ENCODE measurements around the gene TM9SF4.
"Not testable (repeated sequence)": the region's sequence is repeated elsewhere in the genome, so short reads cannot be mapped to it uniquely, and the experiment has no call there.

The TM9SF4 gene

DNA sequence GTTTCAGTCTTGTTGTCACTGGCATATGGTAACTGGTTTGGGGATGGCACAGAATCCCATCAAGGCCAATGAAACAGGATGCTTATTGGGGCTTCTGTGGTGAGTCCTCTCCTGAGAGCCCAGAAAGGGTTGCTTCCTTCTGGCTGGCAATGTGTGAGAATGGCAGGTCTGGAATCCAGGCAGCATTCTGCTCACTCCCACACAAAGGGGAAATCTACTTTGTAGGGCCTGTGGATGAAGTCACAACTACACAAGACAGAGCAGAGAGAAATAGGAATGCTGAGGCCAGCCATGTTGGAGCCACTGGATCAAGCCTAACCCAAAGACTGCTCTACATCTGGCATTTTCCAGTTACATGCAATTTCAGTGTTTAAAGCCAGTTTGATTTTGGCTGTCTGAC, 82.4 kb downstream of the TM9SF4 start:
- no peak for DNase-seq

DNA sequence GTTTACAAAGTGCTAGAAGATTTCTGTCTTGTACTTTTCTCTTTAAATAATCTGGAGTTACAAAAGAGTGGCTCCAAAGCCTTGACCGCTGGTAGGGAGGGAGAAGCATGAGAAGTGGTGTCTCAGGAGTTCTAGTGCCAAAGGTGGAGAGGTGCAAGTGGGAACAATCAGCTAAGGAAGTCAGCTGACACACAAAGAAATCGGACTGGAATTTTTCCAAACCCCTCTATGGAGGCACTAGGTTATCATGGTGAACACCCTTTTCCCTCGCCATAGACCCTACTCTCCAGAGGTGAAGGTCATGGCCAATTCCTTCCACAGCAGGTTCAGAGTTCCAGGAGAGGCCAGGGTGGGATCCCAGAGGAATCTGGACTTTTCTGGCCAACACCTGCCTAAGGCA, 83.2 kb downstream of the TM9SF4 start:
- DNase-seq: no peak

DNA sequence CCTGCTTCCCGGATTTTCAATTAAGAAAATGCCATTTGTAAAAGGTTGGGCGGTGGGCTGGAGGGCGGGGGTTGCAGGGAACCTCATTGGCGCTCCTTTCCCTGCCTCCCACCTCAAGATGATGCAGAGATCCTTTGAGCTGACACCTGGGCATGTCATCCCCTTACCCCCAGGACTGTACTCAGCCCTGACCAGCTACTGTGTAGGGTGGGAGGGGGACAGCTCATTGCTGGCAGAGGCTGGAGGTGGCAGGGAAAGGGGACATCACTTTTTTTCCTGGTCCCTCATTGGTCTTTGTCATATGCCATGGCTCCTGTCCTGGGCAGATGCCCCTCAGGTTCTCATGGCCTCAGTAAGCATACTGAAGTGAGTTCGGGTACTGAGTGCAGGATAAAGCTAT, 83.8 kb downstream of the TM9SF4 start:
- not testable (repeated sequence) for DNase-seq

DNA sequence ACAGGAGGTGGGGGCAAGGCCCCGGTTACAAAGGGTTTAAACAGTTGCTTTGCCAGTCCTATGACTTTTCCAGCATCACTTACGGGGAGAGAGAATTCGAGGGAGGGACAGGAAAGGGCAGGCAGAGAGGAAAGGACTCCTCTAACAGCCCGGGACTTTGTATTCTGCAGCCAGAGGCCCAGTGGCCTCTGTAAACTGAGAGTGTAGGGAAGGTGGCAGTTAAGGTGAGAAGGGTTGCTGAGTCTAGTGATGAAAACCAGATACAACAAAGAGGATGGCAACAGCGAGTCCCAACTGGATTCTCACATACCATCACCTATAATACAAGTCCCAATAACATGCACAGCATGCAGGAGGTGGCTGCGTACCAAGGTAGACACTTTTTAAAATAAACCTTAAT, 84.5 kb downstream of the TM9SF4 start:
- no peak for DNase-seq

DNA sequence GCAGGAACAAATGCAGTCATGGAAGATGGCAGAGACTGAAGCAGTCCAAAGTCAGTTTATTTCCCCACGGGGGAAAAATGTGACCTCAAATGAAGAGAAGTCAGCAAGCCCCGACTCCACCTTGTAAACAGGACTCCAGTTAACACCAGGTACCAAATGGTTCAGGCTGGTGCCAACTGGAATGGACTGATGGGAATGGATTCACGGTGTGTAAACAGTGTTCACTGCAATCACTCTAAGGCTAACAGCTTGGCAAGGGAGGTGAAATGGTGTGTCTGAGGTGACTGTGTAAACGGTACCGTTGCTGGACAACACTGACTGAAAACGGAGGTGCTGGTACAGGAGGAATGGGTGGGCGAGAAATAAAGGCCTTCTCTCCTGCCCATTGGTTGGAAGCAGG, 86.1 kb downstream of the TM9SF4 start:
- DNase-seq: no peak

DNA sequence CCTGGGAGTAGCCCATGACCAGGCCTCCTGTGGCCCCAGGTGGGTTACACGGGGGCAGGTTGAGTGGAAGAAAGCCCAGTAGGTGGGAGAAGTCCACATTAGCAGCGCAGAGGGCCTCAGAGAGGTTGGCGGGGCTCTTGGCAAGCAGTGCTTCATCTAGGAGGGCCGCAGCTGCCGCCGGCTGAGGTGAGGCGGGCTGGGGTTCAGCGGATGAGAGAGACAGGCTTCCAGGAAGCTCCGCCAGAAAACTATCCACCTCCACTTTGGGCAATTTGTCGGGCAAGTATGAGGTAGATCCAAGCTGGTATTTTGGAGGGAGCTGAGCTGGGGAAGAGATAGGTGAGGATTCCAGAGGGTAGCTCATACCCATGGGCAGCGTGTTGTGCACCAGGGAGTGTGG, 87.1 kb downstream of the TM9SF4 start:
- DNase-seq: not testable (repeated sequence)

DNA sequence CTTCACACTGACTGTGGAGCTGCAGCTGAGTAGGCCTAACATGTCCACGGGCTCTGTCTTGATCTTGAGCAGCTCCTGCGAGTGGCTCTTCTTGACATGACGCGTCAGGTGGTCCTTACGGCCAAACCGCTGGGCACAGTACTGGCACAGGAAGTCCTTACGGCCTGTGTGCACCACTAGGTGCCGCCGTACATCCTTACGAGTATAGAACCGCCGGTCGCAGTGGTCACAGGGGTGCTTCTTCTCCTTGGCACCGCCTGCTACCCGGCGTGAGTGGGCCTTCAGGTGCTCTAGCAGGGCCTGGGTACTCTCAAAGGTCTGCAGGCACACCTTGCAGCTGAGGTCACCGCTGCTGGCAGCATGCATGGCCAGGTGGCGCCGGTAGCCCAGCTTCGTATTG, 87.6 kb downstream of the TM9SF4 start:
- not testable (repeated sequence) for DNase-seq

DNA sequence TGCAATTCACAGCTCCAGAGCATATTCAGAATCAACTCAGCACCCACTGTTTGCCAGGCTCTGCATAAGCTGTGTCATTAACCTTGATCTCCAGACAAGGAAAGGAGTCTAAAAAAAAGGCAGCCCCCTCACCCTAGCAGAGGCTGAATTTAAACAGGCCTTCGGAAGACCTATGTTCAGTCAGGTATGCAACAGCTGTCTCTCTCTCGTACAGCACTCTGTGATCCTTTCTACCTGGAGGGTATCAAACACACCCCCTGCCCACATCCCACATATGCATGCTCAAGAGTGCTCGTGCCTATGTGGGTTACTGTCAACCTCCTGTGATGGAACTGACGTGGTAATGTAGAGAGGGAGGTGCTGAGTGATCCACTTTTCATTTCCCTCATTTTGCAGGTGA, 89.5 kb downstream of the TM9SF4 start:
- DNase-seq: no peak

DNA sequence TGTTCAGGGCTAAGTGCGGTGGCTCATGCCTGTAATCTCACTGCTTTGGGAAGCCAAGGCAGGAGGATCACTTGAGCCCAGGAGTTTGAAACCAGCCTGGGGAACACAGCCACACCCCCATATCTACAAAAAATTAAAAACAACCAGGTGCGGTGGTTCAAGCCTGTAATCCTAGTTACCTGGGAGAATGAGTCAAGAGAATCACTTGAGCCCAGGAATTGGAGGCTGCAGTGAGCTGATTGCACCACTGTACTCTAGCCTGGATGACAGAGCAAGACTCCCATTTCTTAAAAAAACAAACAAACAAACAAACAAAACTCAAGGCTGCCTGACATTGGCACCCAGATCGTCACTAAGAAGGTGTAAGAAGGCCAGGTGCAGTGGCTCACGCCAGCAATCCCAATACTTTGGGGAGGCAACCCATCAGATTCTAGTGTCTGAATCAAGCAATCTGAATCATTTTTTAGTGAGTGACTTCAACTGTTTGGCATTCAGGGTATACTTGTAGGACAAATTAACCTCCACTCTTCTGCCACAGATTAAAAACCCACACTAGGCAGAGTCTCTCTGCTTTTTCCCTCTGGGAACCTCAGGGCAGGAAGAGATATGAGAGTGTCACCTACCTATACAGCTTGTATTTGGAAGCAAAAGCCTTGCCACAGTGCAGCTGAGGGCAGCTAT, 91.9 kb downstream of the TM9SF4 start:
- DNase-seq: no peak

DNA sequence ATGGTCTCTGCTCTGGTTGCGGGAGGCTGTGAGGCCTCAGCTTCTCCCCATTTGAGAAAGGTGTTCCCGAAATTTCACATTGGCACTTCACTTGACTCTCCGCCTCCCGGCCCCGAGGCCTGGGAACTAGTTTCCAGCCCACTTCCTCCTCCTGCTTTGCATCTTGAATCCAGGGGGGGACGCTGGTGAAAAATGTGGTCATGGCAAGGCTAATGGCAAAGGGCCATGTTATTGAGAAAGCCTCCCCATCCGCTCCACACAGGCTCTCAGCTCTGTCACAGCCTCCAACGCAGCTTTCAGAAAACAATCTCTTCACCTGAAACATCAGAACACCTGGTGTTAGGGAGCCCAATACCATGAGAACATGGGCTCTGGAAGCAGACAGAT, 92.5 kb downstream of the TM9SF4 start:
- no peak for DNase-seq

DNA sequence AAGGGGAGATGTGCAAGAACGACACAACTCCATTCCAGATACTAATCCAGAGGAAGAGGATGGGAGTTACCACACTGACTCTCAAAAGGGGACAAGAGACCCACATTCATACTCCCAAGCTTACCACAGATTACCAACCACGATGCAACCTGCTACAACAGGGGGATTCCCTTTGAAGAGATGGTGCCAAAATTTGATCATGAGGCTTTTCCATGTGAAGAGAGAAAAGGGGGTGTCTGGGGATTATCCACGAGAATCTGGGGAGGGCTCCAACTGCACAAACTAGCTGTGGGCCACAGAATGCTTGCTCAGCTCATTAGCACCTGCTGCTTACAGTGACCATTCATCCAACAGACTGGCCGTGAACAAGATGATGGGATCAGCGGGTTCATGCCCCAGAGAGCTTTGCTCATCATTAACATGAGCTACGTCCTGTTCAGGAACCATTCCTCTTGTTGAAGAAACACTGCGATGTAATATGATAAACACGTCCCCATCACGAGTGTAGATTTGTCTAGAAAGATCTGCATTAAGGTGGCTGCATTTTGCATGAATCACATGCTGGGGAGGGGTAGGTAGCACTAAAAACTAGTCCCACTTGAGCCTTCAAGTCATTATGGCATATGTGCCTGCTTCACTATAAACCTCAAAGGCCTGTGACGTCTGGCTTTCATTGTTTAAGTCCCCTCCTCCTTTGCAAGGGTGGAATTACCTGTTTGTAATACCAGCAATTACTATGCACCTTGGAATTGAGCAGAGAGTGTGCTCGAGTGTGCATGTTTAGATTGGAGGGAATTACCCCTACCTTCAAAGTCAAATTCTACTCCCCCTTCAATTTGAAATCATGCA, 94.1 kb downstream of the TM9SF4 start:
- no peak for DNase-seq

DNA sequence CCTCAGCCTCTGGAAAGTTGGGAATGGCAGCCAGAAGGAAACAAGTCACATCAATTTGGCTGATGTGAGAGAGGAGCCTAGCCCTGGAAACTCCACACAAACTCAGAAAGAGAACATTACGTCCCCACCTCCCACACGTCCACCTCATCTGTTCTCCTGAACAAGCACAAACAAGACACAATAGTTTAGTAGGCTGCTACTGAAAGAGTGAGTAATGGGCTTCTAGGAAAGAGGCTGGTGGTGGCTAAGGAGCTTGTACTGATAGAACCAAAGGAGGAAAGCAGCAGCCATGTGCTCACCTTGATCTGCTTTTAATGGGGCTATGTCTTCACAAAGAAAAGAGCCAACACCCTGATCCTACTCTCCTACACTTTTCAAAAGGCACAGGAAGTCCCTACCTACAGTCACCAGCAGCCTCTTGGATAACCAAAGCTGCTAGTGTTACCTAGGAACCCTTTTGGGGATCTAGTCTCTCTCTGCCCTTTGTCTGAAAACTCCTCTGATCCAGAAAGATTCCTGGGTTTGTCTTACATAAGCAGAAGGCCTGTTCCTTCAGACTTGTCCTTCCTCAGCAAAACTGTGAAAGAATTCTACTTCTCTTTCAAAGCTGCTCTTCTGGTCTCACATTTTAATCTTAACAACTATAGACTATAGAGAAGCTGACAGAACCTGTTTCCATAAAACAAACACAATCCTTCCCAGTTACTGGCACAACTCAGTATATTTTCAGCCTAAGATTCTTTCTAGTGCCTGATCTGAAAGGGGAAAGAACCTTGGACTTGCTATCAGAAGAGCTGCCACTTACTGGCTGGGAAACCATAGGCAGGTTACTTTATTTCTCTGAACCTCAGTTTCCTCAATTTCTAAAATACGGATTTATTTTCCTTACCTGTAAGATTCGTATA, 94.9 kb downstream of the TM9SF4 start:
- no peak for DNase-seq

DNA sequence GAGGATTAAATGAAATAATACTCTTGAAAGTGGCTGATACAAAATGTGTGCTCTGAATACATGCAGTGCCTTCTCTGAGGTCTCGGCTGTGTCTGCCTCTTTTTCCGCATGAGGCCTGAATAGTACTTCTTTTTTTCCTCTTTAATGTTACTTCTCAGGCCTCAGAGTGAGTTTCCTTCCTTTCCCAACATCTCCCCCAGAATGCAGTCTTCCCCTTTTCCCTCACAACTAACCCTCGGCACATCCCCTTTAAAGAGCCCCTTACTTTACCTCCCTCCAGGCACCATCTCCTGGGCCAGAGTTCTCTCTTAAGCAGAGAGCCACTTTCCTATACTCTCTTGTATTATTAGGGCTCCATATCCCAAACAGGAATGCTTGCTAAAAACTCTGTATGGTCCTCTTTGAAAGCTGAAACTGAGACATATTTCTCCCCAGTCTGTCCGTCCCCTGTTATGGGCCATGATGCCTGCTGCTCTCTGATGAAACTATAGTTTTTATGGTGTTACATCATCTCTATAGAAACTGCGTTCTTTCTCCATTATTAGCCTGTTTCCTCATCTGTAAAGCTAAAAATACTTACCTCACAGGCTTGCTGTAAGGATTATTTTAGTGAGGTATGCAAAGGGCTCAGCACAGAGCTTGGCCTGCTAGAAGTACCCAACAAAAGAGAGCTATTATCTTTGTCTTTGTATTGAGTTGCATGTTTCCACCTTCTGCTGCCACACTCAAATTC, 95.8 kb downstream of the TM9SF4 start:
- DNase-seq: peak; percentile 66 to 68

DNA sequence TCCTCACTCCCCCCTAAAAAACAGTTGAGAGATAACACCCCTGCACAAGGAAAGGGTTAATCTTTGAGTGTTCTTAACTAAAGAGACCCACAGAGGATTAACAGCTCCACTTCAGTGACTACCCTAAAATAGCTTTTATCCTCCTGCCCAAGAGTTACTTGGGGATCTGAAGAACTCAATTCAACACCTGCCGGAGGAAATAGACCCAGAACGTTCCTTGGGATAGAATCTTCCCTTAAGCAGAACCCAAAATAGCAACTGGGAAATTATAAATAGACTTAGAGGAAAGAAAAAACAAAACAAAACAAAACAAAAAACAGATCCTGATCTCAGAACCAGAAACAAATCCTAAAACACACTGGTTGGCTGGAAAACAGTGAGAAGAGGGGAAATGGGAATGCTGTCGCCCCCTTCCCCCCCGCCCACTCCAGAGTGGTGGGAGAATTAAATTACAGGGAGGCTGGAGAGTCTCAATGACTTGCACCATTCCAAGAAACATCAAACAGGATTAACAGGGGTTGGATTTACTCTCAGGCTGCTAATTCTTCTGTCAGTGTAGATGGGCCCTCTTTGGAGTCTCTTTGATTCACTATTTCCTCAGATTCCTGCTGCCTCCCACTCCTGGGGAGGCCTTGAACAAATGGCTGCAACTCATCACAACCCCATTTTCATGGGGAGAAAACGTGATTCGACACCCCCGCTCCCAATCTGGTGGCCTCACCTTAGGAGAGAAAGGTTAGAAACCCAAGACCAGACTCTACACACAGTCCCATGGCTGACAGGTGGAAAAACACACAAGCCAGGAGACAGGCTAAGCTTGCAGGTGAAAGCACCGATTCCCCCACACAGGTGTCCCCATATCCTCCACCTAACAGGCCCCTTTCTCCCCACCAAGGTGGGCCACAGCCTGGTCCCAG, 96.6 kb downstream of the TM9SF4 start:
- DNase-seq: no peak

DNA sequence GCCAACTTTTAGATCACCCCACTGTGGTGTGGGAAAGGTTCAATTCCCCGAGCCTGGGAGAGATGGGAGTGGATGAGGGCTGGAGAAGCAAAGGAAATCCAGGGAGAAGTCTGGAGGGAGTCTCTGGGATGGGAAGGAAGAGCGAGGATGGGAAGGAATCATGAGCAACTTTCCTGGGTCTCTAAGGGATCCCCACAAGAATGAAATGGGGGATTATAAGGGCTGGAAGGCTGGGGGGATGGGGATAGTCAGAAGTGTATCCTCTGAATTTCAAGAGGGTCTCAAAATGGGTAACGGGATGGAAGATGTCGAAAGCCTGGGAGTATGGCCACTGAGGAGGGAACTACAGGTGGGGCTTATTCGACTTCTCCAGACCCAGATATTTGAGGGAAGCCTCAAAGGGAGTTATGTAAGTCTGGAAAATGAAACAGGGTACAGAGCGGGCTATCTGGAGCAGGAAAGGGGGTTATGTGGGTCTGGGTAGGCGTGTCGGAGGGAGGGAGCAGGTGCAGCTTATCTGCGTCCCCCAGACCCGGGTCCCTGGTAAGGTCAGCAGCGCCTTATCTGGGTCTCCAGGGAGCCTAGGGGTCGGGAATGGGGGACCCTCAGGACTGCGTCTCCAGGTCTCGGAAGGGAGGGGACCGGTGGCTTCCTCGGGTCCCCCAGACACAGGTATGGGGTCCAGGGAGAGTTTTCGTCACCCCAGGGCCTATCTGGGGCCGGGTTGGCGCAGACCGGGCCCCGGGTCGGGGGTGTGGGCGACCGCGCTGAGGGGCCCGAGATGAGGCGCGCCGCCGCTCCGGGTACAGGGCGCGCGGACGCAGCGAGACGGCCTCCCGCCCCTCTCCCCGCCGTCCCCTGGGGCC, 97.5 kb downstream of the TM9SF4 start:
- DNase-seq: no peak

DNA sequence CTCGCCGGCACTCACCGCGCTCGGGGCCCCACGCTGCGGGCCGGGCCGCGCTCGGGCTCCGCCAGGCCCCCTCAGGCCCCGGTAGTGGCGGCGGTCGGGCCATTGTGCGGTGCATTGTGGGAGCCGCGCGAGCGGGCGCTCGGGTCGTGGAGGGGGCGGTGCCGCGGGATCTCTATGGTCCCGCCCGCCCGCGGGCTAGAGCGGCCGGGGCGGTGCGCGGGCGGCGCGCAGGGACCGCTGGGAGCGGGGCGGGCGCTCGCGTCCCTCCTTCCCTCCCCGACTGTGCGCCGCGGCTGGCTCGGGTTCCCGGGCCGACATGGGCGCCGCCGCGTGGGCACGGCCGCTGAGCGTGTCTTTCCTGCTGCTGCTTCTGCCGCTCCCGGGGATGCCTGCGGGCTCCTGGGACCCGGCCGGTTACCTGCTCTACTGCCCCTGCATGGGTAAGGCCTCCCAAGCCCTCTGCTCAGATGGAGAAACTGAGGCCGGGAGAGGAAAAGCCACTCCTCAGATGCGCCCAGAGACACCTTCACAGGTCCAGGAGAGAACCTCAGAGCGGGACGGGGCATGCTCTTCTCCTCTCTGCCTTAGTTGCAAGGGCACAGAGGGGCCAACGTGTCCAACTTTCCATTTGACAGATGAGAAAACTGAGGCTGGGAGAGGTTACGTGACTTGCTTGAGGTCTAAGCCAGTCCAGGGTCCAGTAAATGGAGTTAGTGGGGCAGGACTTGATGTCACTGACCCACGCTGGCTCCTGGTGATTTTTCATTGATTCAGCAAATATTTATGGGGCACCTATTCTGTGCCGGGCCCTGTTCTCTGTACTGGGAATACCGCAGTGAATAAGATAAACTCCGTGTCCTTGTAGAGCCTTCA, 98.3 kb downstream of the TM9SF4 start, which contains the start of the genes PLAGL2 and POFUT1:
TSS of gene PLAGL2 (minus strand) at position 118 of the 873 bp plus-strand sequence. CDS start 5,565 bp downstream, outside the sequence.
TSS of gene POFUT1 (plus strand) at position 255 of the 873 bp plus-strand sequence. CDS start at position 317, 62 bp downstream.
- DNase-seq: peak; percentile 72 to 73

DNA sequence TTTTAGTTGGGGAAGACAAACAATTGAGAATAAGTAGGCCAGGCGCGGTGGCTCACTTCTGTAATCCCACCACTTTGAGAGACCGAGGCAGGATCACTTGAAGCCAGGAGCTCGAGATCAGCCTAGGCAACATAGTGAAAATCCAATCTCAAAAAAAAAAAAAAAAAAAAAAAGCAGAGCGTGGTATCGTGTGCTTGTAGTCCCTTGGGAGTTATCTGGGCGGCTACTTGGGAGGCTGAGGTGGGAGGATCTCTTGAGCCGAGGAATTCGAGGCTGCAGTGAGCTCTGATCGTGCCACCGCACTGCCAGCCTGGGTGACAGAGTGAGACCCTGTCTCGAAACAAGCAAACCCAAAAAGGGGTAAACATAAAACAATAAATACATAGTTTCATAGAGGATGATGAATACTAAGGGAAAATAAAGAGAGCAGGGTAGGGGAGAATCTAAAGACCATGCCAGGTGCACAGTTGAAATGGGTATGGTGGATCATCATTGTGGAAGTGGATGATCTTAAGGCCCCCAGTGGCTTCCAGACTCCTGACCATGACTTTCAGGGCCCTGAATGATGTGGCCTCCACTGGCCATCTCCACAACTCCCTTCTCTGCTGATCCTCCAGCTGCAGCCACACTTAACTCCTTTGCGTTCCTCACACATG, 99.1 kb downstream of the TM9SF4 start:
- DNase-seq: no peak

DNA sequence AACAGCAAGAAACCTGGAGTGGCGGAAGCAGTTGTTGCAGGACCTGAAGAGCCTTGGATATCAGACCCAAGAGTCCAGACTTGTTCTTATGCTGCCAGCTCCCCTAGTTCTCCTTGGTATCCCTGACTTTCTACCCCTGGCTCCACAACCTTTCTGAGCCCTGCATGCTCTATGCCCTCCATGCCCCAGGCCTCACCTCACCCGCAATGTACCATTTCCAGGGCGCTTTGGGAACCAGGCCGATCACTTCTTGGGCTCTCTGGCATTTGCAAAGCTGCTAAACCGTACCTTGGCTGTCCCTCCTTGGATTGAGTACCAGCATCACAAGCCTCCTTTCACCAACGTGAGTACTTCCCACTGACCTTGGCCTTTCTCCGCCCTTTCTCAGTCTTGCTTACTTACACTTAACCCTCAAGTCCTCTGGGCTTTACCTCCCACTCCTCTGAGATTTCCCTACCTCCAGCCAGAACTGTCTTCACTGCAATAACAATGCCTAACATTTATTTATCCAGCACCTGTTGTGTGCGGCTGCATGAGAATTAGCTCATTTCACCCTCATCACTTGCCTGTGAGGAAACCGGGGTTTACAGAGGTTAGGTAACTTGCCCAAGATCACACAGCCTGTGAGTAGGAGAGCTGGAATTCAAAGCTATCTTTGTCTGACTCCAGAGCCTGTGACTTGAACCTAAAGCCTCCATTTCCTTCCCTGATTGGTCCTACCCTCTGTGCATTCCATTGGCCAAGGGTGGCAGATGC, 100.5 kb downstream of the TM9SF4 start:
- DNase-seq: no peak
